HG02970 (cell line): ENCODE measurements around the gene C18orf63.
"Not testable (repeated sequence)": the region's sequence is repeated elsewhere in the genome, so short reads cannot be mapped to it uniquely, and the experiment has no call there.

Experiments
- ATAC-seq: cut with Tn5 transposase; IDR thresholded peaks from one replicate; pipeline ENCODE4 v1.9.1; 2021; ENCODE audit warnings: mild to moderate bottlenecking, moderate library complexity, moderate number of reproducible peaks; ENCODE audit not compliant: unreplicated experiment, low FRiP score

C18orf63 gene

DNA sequence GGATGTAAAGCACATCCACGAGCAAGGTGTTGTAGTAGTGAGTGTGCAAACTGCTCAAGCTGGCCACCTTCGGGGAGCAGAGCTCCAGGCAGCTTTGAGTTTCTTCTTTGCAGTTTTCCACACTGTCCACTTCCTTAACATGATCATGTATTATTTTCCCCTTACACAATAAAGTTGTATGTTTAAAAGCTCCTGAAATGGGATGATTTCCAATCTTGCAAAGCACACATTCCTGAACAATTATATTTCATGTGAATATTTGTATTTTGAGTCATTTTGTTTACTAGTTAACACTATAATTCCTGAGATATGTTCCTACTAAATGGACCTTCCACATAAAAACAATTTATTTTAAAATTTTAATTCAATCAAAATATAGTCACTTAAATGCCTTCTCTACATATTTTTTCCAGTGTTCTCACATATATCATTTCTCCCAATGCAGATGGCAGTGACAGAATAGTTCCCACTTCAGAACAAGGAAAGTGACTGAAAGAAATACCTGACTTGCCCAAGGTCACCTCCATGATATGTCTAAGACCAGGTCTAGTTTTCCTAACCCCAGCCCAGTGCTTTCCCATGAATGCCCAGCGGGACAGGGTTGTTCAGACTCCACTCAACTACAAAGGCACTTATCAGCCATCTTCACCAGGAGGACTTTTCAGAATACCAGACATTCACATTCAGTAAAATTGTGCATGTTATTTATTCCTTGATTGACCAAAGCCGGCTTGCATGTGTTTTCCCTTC, 29.4 kb upstream of the C18orf63 start:
- no peak for ATAC-seq

DNA sequence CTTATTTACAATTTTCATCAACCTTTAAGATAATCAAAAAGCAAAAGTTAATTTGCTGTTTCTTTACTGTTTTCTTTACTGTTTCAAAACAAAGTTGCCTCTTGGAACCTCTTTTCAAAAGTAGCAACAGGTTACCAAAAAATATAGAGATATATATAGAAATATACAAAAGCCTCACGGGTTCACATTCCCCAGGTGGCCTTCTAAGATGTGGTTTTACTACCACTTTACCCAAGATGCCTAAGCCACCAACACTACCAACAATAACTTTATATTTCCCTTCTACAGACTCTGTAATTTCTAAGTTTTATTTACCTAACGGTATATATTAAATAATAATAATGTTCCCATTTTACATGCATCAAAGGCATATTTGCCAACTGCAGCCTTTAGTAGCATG, 28.8 kb upstream of the C18orf63 start:
- ATAC-seq: no peak

DNA sequence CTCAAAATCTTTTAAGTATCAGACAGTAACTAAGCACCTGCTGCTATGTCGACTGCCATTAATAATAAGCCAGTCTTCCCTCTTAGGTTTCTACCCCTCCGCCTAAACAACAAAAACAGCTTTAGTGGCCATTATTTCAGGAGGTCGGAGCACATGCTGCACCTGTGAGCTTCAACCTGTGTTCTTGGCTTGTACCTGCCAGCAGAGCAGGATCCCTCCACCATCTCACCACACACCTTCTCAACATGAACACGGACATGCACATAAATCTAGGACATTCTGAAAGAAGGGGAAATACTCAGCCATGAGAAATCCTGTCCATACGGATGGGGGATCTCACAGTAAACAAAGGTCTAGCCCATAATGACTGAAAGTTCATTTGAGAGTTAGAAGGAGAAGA, 27.6 kb upstream of the C18orf63 start:
- ATAC-seq: no peak

DNA sequence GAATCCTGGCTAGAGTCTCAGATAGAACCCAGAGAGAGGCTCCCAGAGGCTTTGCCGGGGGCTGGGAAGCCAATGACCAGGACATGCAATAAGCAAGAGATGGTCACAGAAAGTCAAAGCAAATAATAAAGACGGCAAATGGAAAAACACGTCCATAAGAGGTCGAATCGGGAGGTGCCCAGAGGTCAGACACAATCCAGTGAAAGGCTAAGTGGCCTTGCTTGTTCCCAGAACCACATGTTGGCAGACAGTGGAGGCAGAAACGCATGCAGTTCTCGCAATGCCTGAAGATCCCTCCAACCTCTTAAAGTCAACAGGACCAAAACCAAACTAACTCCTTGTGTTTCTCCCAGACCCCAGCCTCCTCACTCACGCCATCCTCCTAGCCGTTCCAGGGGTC, 26.9 kb upstream of the C18orf63 start:
- ATAC-seq: no peak

DNA sequence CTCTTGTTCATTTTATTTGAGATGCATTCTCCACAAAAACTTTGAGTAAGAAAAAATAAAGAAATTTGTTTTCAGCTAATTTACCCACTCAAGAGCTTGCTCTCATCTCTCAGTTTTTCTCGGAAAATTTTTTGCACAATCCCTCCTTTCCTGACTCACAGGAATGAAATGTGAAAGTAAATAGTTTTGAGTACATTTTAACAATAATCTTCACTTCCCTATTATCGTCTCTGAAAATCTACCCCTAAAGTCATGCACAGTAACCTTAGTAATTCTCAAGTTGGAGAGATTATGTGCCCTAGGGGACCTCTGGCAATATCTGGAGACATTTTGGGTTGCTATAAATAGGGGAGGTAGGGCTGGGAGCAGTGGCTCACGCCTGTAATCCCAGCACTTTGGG, 26.5 kb upstream of the C18orf63 start:
- ATAC-seq: no peak

DNA sequence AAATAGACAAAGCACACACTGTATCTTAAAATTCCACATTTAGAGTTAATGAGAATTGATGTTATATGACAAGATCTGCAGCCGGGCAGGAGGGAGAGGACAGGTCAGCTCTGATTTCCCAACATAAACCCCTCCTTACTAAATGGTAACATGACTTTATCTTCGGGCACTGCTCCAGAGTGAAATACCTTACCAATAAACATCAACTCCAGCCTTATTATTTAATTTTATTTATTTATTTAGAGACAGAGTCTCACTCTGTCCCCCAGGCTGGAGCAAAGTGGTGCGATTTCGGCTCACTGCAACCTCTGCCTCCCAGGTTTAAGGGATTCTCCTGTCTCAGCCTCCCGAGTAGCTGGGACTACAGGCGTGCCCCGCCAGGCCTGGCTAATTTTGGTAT, 25.6 kb upstream of the C18orf63 start:
- ATAC-seq: no peak

DNA sequence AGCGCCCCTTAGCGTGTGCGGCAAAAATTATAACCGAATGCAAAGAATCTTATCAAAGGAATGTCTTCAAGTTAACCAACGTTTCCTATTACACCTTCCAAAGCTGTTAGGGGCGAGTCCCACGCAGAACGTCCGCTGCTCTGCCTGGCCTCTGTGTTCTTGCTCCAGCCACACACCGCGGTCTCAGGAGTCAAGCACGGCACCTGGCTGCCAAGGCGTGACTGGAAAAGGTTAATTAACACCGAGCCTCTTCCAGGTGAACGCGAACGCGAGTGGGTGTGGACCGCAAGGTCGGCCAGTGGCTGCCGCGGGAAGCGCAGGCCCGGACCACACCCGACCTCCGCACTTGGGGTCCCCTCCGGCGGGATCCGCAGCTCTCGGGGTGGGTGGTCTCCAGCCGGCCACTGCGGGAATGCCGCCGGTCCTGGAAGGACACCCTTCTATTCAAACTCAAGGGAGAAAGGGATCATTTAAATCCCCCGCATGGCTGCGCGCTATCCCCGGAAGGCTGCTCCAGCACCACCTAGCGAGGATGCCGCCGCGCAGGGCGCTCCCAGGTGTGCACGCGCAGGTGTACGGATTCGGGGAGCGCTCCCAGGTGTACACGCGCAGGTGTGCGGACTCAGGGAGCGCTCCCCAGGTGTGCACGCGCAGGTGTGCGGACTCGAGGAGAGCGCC, 24.7 kb upstream of the C18orf63 start:
- no peak for ATAC-seq

DNA sequence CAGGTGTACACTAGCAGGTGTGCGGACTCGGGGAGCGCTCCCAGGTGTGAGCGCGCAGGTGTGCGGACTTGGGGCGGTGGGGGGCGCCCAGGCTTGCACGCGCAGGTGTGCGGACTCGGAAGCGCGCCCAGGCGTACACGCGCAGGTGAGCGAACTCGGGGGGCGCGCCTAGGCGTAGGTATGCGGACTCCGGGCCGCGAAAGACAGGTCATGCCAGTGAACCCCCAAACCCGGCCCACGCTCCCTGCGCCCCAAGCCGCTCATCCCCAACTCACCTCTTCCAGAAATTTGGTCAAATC, 24.2 kb upstream of the C18orf63 start:
- no peak for ATAC-seq

DNA sequence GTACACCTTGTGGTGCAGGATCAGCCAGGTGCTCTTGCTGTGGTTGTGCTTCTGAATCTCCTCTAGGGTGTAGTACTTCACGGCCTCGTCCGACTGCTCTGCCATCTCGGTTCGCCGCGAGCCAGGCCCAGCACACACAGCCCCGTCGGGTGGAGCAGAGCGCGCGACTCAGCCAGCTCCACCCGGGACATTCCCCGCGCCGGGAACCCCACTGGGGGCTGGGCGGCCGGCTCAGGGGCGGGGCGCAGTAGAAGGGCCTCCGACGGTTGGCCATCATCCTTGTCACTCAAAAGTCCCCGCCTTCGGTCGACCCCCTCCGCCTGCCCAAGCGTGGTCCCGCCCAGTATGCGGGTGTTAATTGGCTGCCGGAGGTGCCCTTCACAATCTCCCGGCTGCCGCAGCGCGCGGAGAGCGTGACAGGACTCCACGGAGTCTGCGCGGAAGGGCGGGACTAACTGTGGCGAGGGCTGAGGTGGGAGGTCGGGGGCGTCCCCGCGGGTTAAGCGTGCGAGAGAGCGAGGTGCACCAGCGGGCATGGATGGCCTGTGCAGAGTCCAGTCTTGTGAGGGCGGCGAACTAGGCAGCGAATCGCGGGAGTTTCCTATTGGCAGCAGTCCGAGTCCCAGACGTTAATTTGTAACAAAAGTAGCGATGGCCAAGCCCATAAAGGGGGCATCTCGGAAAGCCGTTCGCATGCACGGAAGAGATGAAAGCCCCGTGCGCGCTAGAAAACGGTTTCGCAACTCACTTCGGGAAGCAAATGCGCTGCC, 23.7 kb upstream of the C18orf63 start, which contains the start of gene CYB5A:
TSS of gene CYB5A (minus strand) at position 193 of the 770 bp plus-strand sequence. CDS start at position 105, 88 bp downstream.
- peak; percentile 100 for ATAC-seq

DNA sequence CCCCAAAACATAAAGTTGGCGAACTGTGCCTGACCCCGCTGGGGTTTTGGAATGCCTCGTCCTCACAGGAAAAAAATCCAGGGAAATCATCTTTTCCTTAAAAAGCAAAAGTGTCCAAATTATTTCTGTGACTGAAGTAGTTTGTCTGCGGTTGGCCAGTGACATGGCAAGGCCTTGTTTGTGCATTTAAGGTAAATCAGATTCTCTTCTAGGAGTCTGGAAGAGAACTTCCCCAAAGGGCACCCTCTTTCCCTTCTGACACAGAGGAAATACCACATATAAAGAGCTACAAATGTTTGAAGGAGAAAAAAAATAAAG, 23.1 kb upstream of the C18orf63 start:
- no peak for ATAC-seq

DNA sequence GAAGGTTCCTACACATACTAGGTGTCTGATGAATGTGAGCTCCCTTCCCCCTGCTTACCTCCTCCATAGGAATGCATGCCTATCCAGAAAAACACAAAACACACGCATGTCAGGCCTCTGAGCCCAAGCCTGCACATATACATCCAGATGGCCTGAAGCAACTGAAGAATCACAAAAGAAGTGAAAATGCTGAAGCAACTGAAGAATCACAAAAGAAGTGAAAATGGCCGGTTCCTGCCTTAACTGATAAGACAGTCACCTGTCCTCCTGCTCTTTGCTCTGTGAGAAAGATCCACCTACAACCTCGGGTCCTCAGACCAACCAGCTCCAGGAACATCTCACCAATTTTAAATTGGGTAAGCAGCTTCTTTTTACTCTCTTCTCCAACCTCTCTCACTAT, 22.7 kb upstream of the C18orf63 start:
- not testable (repeated sequence) for ATAC-seq

DNA sequence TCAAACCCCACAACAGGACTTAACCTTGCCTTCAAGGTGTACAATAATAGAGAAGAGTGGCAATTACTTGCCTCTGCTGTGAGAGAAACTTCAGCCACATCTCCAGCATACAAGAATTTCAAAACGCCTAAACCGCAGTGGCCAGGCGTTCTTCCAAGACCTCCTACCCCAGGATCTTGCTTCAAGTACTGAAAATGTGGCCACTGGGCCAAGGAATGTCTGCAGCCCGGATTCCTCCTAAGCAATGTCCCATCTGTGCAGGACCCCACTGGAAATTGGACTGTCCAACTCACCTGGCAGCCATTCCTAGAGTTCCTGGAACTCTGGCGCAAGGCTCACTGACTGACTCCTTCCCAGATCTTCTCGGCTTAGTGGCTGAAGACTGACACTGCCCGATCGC, 21.1 kb upstream of the C18orf63 start:
- ATAC-seq: no peak

DNA sequence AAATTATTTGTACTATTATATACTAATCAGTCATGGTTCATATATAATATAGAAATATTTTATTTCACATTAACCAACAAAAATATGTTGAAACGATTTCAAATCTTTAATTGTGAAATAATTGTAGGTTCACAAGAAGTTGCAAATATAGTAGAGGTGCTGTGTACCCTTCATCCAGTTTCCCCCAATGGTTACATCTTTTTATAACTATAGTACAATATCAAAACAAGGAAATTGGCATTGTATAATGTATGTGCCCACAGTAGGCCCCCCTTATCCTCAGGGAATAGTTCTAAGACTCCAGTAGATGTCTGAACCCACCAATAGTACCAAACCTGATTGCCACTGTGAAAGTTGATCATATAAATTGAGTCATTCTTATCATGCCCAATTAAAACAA, 16.5 kb upstream of the C18orf63 start:
- ATAC-seq: no peak

DNA sequence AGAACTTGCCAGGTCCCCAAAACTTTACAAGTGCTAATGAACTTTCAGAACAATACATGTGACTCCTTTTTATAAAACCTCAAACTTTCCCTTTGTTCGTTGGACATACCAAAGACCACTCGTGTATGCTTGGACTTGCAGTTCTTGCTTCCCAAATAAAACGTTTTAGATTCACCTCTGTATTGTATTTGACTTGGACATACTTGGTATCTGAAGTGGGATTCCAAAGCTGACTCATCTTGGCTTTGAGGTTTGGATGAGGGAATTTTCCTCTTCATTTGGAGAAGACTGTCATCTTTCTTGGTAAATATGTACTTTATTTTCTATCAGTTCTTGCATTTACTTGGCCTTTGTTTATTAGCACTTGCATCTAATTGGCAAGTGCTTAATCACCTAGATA, 15.9 kb upstream of the C18orf63 start:
- no peak for ATAC-seq

DNA sequence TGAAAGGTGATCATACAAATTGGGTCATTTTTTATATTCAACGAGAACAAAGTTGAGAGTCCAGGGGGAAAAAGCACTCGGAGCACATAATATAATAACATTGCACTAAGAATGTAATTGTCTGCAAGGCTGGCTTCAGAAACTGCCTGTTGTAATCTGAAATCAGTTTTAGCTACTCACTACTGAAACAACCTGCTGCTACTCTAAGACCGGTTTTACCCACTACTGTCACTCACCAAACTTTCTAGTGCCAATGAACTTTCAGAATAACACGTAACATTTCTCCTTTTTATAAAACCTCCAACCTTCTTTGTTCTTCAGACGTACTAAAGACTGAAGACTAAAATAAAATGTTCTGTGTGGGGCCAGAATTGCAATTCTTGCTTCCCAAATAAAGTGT, 12.3 kb upstream of the C18orf63 start:
- no peak for ATAC-seq

DNA sequence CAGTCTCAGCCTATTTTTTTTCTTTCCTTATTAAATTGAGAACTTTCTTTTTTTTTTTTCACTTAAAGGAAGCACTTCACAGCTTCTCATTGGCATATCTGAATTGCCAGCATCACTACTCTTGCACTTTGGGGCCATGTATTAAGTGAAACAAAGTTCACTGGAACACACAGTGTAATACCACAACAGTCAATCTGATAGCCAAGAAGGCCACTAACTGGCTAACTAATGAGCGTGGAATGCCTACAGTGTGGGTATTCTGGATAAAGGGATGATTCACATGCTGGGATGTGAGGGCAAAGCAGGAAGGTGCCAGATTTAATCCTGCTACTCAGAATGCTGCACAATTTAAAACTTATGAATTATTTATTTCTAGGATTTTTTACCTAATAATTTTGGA, 11.7 kb upstream of the C18orf63 start:
- no peak for ATAC-seq

DNA sequence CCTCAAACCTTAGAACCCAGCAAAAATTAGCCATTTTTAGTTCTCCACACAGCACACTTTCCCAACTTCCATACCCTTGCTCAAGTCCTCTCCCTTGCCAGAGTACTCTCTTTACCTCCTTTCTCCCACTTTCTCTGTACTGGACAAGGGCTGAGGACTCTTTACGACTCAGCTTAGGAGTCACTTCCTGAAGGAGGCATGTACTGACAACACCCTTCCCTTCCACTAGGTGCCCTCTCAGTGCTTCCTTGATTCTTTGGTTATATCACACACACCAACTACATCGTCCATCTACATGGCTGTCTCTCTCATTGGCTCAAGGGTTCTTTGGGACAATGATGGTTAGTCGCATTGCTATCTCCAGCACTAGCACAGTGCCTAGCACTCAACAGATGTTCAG, 5.2 kb upstream of the C18orf63 start:
- no peak for ATAC-seq

DNA sequence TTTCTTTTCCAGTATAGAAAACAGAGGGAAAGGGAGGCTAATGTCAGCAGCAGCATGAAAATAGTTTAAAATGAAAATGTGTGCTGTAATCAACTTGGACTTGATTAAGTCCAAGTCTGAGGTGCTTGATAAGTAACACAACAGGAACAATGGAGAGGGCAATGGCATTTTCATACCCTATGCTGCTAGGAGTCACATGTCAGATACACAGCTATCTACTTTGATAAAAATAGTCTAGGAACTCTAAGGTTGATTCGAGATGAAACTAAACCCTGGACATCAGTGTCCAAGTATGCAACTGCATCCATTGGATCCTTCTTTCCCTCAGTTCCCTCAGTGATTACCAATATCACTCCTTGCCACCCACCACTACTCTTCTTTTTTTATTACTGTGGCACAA, 4.6 kb upstream of the C18orf63 start:
- ATAC-seq: no peak

DNA sequence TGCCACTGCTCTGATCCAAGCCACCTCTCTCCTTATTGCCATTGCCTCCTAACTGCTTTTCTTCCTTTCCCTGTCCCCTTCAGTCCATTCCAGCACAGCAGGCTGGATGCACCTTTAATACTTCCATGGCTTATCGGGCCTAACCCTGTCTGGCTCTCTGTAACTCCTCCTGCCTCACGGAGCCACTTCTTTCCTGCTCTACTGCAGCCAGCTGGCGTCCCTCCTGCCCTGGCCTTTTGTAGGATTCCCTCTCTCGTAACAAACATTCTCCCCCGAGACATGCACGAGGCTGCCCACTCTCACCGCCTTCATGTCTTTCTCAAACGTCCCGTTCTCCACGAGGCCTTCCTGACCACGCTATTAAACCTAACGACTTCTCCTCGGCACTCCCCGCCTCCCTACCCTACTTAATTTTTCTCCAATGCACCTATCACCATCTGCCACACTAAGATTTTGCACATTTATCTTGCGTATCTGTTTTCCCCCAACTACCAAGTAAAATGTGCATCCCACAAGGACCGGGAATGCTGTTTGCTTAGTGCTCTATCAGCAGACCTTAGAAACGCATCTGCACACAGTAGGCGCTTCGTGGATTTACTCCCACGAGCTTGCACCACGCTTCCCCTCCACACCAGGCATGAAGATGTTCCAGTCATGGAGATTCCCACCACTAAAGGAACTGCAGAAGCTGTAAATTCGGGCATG, 728 bp upstream of the C18orf63 start:
- ATAC-seq: no peak

DNA sequence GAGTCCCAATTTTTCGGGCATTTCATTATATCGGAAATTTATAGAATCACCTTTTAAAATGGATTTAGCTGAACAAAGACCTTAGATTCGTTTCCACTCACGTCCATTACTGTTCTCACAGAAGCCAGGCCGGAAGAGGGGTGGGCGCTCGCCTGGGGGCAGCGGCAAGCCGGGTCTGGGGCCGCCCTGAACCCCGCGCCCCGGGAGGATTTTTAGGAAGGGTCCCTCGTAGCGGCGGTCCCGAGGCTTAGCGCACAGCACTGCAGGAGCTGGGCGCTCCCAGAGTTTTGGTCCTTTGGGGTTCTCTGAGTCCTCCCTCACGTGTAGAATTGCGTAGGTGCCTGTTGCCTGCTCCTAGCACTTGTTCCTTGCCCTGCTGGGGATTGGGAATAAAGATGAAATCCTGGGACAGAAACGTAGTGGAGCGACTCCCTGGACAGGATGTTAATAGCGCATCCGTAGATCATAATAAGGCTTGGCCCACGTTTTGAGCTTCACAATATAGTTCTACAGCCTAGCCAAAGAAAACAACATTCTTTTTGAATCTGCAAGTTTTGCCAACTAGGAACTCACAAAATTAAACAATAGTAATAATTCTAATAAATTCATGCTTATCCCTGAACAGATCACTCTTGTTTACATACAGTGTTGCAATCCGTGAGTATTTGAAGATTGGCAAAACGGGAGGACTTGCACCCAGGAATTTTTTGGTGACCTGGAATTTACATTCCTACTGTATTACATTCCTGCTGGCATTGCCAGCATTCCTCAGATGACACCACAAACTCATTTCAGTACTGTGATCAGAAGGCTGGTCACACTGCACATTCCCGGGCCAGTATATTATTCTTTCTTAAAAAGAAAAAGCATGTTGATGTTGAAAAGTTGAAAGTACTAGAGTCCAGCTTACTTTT, 875 bp downstream of the C18orf63 start:
- ATAC-seq: no peak
